GM18498 (cell line): ENCODE results near the gene PIGU.
A peak's percentile ranks its signal among the peaks of the same experiment; 100 is the strongest.
"Not testable (repeated sequence)": the region's sequence is repeated elsewhere in the genome, so short reads cannot be mapped to it uniquely, and the experiment has no call there.

Source experiments
- ATAC-seq: cut with Tn5 transposase; IDR thresholded peaks from one replicate; pipeline ENCODE4 v1.9.1; 2021; ENCODE audit warnings: mild to moderate bottlenecking, moderate library complexity; ENCODE audit not compliant: unreplicated experiment

The PIGU gene

DNA sequence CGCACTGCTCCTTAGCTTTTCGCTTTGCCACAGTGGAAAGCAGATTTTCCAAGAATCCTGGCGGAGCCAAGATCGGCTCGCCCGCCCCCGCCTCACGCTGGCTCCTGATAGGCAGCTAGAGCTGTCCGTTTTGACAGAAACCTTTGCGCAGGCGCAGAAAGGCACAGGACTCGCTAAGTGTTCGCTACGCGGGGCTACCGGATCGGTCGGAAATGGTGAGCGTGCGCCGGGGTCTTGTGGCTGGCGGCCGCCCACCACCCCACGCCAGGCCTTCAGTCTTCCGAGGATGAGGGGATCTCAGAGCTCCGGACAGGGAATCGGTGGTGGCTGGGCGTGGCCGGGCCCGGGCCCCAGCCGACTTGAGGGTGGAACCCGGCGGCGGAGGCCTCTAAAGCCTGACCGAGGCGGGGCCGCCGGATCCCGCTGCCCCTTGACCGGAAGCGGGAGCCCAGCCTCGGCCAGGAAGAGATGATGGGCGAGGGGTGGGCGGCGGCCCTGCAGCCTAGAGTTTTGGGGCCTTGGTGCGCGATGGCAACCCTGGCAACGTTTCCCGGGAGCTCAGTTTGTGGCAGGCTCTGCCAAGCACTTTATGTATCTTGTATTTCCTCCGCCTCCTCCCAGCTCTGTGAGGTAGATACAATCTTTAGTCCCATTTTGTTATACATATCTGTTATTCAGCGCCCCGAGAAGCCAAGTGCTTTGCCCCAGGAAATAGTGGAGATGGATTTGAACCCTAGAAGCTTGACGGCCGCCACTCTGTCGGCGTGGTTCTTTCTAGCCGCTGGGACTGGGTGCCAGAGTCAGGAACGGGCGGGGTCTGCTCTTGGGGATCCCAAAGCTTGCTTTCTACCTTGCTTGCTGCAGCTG lies 160.4 kb downstream of the PIGU start, which contains the start of gene DYNLRB1:
Gene DYNLRB1 (plus strand): TSS at position 176 of the 867 bp plus-strand sequence. CDS start 37 bp downstream, at position 213.
- peak; percentile 78 for ATAC-seq

DNA sequence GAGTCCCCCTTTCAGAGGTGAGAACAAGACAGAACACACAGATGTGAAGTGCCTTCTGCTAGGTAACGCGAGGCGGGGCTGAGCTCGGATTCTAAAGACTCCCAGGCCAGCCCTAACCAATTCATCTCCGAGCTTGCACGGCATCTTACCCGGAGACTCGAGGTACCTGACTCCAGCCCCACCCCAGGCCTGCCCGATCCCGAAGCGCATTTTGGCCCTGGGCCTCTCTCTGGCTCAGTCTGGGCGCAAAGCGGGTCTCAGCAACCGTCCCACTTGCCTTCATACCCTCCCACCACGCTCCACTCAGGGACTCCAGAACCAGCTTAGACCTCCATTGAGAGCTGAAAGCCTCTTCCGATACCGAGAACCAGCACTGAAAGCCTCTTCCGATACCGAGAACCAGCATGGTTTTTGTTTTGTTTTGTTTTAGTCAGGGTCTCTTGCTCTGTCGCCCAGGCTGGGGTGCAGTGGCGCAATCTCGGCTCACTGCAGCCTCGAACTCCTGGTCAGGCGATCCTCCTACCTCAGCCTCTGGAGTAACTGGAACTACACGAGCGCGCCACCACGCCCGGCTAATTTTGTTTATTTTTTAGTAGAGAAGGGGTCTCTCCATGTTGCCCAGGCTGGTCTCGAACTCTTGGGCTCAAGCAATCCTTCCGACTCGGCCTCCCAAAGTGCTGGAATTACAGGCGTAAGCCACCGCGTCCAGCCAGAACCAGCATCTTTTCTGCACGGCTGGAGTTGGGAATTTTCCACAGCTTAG lies 161.2 kb downstream of the PIGU start:
- peak; percentile 56 for ATAC-seq

DNA sequence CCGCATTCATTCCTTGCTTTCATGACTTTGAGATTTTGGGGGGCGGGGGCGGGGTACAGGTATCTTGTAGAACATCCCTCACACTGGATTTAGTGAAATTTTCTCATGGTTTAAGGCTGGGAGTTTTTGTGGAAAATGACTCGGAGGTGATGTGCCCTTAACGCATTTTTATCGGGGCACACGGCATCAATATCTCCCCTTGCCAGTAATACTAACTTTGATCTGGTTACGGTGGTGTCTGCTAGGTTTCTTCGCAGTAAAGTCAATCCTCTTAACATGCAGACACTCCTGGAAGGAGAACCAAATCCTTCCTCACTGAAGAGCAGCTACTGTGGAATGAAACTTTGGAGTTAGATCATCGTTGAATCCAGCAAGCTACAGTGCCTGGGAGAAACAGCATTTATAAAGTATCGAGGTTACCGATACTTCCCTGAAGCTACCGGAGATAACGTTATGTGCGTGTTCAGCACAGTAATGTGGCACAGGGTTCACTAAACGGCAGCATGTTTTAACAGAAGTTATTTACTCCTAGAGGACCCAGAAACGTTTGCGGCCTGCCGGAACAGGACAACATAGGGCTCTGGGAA lies 161.9 kb downstream of the PIGU start:
- no peak for ATAC-seq

DNA sequence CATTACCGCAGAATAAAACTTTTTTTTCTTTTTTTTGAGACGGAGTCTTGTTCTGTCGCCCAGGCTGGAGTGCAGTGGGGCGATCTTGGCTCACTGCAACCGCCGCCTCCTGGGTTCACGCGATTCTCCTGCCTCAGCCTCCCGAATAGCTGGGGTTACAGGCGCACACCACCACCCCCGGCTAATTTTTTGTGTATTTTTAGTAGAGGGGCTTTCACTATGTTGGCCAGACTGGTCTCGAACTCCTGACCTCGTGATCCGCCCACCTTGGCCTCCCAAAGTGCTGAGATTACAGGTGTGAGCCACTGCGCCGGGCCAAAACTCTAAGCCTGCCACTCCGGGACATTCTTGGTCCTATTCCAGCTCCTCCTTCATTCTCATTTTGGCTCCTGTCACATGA lies 162.9 kb downstream of the PIGU start:
- ATAC-seq: not testable (repeated sequence)

DNA sequence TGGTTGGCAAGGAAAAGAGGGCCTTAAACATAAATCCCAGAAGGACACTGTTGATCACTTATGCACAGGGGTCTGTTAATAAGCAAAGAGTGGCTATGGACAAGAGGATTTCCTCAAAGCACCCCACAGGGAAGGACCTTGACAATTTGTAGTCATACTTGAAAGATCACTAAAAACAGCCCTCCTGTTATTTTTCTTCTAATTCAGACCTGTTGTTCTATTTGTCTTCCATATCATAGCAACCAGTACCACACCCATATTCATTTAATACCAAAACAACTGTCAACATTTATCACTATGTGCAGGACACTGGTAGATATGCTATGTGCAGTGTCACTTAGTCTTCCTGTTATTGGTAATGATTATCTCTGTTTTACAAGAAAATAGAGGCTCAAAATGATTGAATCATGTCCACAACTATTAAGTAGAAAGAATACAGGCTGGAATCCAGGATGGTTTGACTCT lies 163.9 kb downstream of the PIGU start:
- no peak for ATAC-seq

DNA sequence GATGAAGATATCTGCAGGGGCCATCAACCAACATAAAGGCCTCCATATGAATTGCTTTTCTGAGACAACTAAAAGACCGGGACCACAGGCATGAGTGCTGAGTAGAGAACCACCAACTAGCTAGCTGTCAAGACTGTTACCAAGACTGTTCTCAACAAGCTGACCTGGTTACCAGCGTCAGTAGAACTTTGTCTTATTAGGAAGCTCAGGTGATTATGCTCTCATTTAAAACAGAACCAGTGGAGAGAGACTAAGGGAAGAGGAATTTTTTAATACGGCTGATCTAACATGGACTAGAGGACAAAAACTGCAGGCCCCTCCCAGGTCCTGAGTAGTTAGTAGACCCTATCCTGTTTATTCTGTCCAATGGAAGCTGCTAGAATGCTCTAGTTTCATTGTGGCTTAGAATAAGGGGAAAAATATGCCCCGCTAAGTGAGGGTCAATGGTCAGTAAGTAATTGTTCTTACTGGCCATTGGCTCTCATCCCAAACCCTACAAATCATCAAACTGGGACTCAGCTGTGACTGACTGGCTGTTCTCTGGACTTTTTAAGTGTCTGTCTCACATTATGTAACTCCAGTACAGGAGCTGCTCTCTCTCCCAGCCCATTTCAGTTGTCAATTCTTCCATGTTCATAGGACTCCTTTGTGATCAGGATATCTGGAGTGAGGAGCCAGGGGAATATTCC lies 164.5 kb downstream of the PIGU start:
- no peak for ATAC-seq

DNA sequence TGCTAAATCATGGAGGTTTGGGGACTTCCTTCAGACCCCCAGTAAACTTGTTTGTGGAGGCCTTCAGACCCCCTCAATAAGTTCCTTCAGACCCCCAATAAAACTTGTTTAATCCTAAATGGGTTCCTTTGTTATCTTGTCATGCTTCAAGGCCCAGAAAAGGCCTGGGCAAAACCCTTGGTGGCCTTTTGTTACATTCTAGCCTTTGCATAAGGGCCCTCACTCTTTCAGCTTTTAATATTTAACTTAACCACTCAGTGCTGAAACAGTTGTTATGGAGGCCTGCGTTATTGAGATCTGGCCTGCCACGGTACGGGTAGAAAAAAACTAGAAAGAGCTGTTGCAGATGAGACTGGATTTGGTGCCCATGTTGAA lies 165.0 kb downstream of the PIGU start:
- ATAC-seq: no peak

DNA sequence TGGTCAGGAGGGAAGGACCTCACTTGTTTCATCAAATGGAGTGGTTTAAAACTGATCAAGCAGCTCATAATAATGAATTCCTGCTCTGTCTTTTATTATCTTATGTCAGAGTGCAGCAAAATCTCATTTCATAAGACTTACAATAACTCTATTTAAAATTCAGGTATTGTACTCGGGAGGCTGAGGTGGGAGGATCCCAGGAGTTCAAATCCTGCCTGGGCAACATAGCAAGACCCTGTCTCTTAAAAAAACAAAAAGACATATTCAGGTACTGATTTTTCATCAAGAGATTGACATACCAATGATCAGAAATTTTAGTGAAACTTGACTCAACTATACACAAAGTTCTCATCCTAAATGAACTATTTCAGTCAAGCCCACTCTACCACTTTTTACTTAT lies 166.3 kb downstream of the PIGU start:
- no peak for ATAC-seq
